ENCODE results near the gene SNAP23. TPM values are rescaled to one million over a fixed set of nuclear protein-coding genes. Genes with fewer than 3 reads are reported as not detected.
A peak's percentile ranks its signal among the peaks of the same experiment; 100 is the strongest.

The SNAP23 gene
- total RNA-seq, 4 donors from 2014 or later: 64.4 to 80.9 (median 66.8) TPM

DNA sequence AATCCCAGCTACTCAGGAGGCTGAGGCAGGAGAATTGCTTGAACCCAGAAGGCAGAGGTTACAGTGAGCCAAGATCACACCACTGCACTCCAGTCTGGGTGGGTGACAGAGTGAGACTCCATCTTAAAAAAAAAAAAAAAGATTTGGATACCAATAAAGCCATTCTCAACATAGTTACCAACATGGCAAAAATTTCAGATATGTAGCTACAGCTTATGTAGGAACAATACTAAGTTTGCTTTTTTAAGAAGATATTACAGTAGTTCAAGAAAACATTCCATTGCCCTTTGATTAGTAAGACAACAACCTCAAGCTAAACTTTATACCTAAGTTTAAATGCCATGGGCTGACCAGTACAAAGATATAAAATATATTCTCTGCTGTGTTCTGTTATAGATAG is 38.9 kb upstream of the SNAP23 start:
- peak overlapping the region in 1 of 4 donors; percentile 26 for H3K4me3 ChIP-seq

DNA sequence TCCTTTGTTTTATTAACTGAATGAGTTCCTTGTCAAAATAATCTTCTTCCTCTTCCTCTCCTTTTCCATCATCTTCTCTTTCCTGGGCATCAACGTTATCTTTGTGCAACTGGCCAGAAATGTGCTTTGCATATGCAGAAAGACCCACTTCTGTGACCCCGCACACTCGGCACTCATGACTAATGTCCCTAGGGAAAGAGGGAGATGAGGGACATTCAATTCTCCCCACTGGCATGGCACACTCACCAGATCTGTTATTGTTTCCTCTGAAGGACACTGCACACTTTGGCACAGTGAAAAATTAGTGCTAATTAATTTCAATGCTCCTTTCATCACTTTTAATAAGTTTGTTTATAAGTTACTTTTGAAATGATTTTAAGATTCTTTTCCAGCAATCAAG is 38.5 kb upstream of the SNAP23 start:
- Histone ChIP-seq H3K27me3 (no peaks in the 10 kb centered on the region), H3K9me3 (no peaks in the 10 kb centered on the region), H3K4me3 (peak overlapping the region in 1 of 4 donors; percentile 26), H3K27ac (peak overlapping the region; percentile 34 to 85 (median 59)), H3K36me3 (no peaks in the 10 kb centered on the region), H3K4me1 (peaks cover 0 to 7% (median 0%) of the 10 kb centered on the region in 4 donors)
- no peak for DNase-seq
- TF ChIP-seq POLR2A (IDR thresholded peaks at IDR 0.05): no peak
- TF ChIP-seq, protein P1, sequence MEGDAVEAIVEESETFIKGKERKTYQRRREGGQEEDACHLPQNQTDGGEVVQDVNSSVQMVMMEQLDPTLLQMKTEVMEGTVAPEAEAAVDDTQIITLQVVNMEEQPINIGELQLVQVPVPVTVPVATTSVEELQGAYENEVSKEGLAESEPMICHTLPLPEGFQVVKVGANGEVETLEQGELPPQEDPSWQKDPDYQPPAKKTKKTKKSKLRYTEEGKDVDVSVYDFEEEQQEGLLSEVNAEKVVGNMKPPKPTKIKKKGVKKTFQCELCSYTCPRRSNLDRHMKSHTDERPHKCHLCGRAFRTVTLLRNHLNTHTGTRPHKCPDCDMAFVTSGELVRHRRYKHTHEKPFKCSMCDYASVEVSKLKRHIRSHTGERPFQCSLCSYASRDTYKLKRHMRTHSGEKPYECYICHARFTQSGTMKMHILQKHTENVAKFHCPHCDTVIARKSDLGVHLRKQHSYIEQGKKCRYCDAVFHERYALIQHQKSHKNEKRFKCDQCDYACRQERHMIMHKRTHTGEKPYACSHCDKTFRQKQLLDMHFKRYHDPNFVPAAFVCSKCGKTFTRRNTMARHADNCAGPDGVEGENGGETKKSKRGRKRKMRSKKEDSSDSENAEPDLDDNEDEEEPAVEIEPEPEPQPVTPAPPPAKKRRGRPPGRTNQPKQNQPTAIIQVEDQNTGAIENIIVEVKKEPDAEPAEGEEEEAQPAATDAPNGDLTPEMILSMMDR (IDR thresholded peaks at IDR 0.05): no peak

More for the DNA sequence above, 38.9 kb upstream of the SNAP23 start:
- Histone ChIP-seq H3K27ac (peak overlapping the region in 2 of 4 donors; percentile 60 to 85), H3K9me3 (no peaks in the 10 kb centered on the region), H3K27me3 (no peaks in the 10 kb centered on the region), H3K4me1 (peaks cover 0 to 7% (median 0%) of the 10 kb centered on the region in 4 donors), H3K36me3 (peaks cover 0 to 3% (median 0%) of the 10 kb centered on the region in 3 donors)
- no peak for DNase-seq
- TF ChIP-seq, protein P1 (IDR thresholded peaks at IDR 0.05): no peak
- no peak for TF ChIP-seq POLR2A (IDR thresholded peaks at IDR 0.05)

DNA sequence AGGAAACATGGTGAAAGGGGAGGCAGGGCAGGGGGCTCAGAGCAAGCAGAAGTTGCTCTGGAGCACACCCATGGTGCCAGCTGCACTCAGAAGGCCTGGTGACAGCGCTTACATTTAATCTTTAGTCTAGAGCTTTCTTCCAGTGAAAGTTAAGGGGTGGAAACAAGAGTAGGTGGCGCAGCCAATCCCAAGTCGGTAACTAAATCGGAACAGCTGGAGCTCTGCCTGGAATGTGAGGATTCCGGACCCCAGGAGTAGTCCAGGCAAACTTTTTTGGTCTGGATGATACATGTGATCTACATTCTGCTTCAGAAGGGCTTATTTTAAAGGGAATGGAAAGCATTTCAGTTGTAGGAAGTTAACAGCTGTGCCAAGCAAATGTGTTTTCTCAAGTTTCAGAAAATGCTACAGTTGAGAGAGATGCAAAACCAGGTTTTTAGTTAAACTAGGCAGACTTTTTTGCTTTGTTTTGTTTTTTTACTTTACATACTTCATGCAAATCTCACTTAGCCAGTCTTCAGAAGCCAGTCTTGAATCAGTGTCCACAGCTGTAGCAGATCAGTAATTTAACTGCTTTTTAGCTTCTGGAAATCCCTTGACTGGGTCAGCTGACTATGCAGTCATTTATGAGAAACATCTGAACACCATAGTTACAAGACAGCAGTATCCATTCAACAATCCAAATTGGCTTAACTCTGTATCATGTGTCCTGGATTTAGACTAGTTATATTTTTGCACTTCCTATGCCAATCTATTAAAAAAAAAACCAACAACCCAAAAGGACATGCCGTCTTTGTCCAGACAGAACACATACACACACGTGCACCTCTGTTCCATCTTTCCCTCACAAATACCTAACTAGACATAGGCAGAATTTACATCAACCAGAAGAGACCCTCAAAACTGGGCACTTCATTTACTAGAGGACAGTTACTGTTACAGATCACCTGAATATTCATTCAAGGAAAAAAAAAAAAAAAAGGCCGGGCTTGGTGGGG is 37.7 kb upstream of the SNAP23 start:
- TF ChIP-seq POLR2A (IDR thresholded peaks at IDR 0.05): no peak
- TF ChIP-seq, protein P1 (IDR thresholded peaks at IDR 0.05): no peak
- peak overlapping the region in 1 of 4 donors; percentile 26 for H3K4me3 ChIP-seq
- H3K9me3 ChIP-seq: no peaks in the 10 kb centered on the region
- H3K27ac ChIP-seq: peak overlapping the region; percentile 48 to 85 (median 59)
- DNase-seq: peak in 1 of 3 donors; percentile 61
- no peaks in the 10 kb centered on the region for H3K27me3 ChIP-seq
- H3K36me3 ChIP-seq: no peaks in the 10 kb centered on the region
- H3K4me1 ChIP-seq: peaks cover 0 to 7% (median 0%) of the 10 kb centered on the region in 4 donors

DNA sequence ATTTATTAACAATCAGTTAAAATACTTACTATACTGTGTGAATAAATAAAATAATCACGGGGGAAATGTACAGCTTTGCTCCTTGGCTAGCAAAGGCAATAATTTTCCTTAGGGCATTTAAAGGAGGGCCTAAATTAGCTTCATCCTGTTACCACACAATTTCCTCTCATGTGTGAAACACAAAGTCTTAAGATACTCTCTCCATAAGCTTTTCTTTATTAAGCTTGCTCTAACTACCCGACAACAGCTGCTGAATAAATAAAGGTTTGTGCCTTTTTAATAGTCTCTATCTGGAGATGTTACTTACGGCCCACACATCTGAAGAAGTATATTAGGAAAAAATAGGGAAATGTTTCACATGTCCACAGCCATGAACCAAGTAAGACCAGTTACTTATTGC is 34.2 kb upstream of the SNAP23 start:
- no peak for DNase-seq
- Histone ChIP-seq H3K4me1 (peaks cover 0 to 7% (median 2%) of the 10 kb centered on the region in 4 donors), H3K27me3 (no peaks in the 10 kb centered on the region), H3K9me3 (no peaks in the 10 kb centered on the region), H3K4me3 (no peak overlapping the region), H3K36me3 (no peaks in the 10 kb centered on the region), H3K27ac (no peak overlapping the region)
- TF ChIP-seq, protein P1 (IDR thresholded peaks at IDR 0.05): no peak
- TF ChIP-seq POLR2A (IDR thresholded peaks at IDR 0.05): no peak

DNA sequence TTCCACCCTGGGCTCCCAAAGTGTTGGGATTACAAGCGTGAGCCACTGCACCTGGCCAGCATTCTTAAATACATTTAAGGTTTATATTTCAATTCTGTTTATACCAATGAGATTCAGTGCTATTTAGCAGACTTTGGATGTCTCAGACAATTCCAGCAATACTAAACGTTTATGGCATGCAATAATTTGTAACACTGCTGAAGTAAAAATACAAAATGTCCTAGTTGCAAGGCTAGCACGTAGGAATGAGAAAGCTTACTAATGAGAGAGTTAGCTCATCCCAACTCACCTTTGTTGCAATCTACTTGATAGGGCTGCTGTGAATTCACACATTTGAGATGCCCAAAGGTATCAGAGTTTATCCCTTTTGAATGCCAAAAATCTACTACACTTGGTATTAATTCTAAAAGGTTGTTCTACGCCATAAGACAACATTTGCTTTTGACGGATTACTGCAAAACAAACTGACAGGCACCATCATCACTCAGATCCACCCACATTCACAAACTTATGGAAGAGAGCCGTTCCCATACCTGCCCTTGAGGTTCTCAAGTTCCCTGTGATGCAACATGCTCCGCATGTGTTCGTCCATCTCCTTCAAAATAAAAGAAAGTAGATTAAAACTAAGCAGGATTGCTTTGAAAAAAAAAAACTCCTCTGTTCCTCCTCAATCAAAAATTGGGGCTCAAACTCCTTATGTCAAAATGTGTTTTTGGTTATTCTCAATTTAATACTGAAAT is 29.7 kb upstream of the SNAP23 start:
- no peak for DNase-seq
- Histone ChIP-seq H3K4me1 (peaks cover 0 to 5% (median 0%) of the 10 kb centered on the region in 4 donors), H3K9me3 (no peaks in the 10 kb centered on the region), H3K4me3 (no peak overlapping the region), H3K27ac (peak overlapping the region in 2 of 4 donors; percentile 5 to 68), H3K27me3 (no peaks in the 10 kb centered on the region), H3K36me3 (no peaks in the 10 kb centered on the region)
- TF ChIP-seq POLR2A (IDR thresholded peaks at IDR 0.05): no peak
- TF ChIP-seq, protein P1 (IDR thresholded peaks at IDR 0.05): no peak
